ENCODE results near the gene MUC3A.
"Not testable (repeated sequence)": the region's sequence is repeated elsewhere in the genome, so short reads cannot be mapped to it uniquely, and the experiment has no call there.

Gene MUC3A, protein sequence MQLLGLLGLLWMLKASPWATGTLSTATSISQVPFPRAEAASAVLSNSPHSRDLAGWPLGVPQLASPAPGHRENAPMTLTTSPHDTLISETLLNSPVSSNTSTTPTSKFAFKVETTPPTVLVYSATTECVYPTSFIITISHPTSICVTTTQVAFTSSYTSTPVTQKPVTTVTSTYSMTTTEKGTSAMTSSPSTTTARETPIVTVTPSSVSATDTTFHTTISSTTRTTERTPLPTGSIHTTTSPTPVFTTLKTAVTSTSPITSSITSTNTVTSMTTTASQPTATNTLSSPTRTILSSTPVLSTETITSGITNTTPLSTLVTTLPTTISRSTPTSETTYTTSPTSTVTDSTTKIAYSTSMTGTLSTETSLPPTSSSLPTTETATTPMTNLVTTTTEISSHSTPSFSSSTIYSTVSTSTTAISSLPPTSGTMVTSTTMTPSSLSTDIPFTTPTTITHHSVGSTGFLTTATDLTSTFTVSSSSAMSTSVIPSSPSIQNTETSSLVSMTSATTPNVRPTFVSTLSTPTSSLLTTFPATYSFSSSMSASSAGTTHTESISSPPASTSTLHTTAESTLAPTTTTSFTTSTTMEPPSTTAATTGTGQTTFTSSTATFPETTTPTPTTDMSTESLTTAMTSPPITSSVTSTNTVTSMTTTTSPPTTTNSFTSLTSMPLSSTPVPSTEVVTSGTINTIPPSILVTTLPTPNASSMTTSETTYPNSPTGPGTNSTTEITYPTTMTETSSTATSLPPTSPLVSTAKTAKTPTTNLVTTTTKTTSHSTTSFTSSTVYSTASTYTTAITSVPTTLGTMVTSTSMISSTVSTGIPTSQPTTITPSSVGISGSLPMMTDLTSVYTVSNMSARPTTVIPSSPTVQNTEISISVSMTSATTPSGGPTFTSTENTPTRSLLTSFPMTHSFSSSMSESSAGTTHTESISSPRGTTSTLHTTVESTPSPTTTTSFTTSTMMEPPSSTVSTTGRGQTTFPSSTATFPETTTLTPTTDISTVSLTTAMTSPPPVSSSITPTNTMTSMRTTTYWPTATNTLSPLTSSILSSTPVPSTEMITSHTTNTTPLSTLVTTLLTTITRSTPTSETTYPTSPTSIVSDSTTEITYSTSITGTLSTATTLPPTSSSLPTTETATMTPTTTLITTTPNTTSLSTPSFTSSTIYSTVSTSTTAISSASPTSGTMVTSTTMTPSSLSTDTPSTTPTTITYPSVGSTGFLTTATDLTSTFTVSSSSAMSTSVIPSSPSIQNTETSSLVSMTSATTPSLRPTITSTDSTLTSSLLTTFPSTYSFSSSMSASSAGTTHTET (N-terminal part only)

DNA sequence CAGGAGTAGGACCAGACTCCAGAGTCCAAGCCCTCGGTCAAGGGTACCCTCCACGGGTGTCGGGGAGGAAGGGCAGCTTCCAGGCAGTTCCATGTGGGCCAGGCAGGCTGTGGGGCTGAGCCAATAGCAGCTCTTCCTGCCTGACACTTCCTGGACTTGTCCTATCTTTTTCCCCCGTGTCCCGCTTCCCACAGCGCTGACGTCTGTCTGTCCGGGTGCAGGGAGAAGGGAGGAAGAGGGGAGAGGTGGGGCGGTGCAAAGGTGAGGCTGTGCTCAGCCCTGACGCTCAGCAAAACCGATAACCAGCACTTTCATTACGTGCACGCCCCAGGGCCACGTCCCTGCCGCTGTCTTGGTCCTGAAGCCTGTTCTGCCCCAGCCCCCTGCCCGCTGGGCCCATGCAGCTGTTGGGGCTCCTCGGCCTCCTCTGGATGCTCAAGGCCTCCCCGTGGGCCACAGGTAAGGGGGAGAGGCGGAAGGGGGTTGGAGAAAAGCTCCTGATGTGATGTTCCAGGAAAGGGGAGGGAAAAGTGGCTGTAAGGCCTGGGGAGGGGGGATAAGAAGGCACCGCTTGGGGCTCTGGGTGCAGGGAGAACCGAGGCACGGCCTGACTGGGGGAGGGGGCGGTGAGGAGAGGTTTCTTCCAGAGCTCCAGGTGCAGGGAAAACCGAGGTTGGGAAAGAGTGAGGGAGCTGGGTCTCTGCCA, at the start of gene MUC3A:
Gene MUC3A, plus strand, starts transcription at position 308 of the 706 bp plus-strand sequence. Its CDS starts 91 bp downstream, at position 399.
- no peak for DNase-seq (ENCODE audit: low spot score)
- TF ChIP-seq, protein P1, sequence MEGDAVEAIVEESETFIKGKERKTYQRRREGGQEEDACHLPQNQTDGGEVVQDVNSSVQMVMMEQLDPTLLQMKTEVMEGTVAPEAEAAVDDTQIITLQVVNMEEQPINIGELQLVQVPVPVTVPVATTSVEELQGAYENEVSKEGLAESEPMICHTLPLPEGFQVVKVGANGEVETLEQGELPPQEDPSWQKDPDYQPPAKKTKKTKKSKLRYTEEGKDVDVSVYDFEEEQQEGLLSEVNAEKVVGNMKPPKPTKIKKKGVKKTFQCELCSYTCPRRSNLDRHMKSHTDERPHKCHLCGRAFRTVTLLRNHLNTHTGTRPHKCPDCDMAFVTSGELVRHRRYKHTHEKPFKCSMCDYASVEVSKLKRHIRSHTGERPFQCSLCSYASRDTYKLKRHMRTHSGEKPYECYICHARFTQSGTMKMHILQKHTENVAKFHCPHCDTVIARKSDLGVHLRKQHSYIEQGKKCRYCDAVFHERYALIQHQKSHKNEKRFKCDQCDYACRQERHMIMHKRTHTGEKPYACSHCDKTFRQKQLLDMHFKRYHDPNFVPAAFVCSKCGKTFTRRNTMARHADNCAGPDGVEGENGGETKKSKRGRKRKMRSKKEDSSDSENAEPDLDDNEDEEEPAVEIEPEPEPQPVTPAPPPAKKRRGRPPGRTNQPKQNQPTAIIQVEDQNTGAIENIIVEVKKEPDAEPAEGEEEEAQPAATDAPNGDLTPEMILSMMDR (IDR thresholded peaks at IDR 0.05; ENCODE audit: extremely low read depth, missing control alignments) = no peak

DNA sequence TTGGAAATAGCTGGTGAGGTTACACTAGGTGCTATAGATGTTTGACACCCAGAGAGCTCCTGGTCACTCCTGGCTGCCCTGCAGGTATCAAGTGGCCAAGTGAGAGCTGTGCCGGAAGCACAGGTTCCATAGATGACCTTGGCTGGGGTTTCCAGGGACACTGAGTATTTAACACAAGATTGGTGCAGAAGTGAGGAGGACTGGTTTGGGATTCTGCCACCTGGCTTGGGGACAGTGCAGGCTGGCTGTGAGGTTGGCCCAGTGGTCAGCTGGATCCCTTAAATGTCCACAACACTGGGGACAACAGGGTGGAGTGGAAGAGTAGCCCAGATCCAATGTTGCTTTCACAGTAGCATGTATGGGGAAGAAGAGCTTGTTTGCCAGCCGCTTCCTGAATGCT, 48.4 kb upstream of the MUC3A start:
- no peak for DNase-seq (ENCODE audit: low spot score)
- TF ChIP-seq, protein P1 (IDR thresholded peaks at IDR 0.05; ENCODE audit: extremely low read depth, missing control alignments) = no peak

DNA sequence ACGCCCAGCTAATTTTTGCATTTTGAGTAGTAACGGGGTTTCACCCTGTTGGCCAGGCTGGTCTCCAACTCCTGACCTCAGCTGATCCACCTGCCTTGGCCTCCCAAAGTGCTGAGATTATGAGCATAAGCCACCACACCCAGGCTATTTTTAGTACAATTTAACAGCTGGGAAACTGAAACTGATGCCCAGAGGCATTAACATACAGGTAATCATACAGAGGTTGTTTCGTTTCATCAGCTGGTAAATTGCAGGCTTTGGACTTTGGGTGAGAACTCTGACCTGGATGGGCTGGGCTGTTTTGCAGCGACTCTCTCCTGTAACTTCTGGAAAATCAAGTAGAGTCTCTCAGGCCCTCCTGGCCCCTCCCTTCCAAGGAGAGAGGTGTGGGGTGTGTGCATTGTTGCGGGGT, 47.4 kb upstream of the MUC3A start:
- TF ChIP-seq, protein P1 (IDR thresholded peaks at IDR 0.05; ENCODE audit: extremely low read depth, missing control alignments) = no peak
- no peak for DNase-seq (ENCODE audit: low spot score)

DNA sequence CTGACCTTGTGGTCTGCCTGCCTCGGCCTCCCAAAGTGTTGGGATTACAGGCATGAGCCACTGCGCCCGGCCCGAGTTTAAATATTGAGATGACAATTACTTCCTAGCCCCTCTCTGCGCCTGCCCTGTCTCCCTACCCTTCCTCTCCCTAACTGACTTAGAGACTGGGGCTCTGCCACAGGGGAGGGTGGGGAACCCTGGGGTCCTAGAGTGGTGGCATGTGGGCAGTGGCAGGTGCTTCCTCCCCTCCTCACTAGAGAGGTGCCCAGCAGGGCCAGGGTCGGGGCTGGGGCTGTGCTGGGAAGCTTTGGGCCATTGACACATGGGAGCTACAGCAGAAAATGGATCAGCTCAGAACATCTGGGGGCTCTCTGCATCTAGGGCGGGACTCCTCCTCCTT, 46.7 kb upstream of the MUC3A start:
- TF ChIP-seq, protein P1 (IDR thresholded peaks at IDR 0.05; ENCODE audit: extremely low read depth, missing control alignments) = no peak
- no peak for DNase-seq (ENCODE audit: low spot score)

DNA sequence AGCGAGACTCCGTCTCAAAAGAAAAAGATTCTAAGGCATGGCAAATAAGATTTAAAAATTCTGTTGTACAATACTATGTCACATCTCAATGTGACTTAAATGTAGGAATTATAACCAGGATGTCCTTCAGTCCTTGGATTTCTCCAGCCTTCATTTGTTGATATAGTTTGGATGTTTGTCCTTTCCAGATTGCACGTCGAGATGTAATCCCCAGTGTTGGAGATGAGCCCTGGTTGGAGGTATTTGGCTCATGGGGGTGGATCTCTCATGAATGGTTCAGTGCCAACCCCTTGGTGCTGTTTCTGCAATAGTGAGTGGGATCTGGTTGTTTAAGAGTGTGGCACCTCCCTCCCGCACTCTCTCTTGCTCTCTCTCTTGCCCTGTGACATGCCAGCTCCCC, 40.8 kb upstream of the MUC3A start:
- no peak for DNase-seq (ENCODE audit: low spot score)
- TF ChIP-seq, protein P1 (IDR thresholded peaks at IDR 0.05; ENCODE audit: extremely low read depth, missing control alignments) = no peak

DNA sequence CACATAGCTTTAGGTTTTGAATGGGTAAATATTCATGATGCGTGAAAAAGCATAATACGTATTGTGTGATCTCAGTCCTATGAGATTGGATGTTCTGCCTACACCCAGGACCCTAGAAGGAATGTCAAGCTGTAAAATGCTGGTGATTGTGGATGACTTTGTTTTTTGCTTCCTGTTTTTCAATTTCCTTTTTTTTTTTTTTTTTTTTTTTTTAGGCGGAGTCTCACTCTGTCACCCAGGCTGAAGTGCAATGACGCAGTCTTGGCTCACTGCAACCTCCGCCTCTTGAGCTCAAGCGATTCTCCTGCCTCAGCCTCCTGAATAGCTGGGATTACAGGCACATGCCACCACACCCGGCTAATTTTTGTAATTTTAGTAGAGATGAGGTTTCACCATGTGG, 38.9 kb upstream of the MUC3A start:
- DNase-seq (ENCODE audit: low spot score) = not testable (repeated sequence)

DNA sequence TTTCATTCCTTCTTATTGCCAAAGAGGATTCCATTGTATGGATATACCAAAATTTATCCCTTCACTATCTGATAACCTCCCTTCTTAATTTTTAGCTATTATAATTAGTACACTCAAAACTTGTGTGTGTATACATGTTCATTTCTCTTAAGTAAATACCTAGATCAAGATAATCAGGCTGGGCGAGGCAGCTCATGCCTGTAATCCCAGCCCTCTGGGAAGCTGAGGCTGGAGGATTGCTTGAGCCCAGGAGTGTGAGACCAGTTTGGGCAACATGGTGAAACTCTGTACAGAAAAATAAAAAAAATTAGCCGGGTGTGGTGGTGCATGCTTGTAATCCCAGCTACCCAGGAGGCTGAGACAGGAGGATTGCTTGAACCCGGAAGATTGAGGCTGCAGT, 37.9 kb upstream of the MUC3A start:
- DNase-seq (ENCODE audit: low spot score) = no peak
- TF ChIP-seq, protein P1 (IDR thresholded peaks at IDR 0.05; ENCODE audit: extremely low read depth, missing control alignments) = no peak

All from GM20000 (cell line).